Tibial nerve (tissue), 4 donors: ENCODE data around the gene PSMB3. TPM values are rescaled to one million over a fixed set of nuclear protein-coding genes. Genes with fewer than 3 reads are reported as not detected.

Experiments used
- DNase-seq, 2 donors: peaks; one replicate each; pipeline ENCODE4 v3.0.0-alpha.2; 2019; ENCODE audit warnings: low spot score in 2 of 2
- H3K27ac ChIP-seq, 4 donors: fragments of 200-600 bp; sonication (generic) in 3 of 4; one replicate each; pipeline ENCODE4 v1.5.1; 2017 to 2019; ENCODE audit warnings: mild to moderate bottlenecking in 1 of 4
- H3K27me3 ChIP-seq, 2 donors: fragments of 200-600 bp; sonication (generic) in 1 of 2; one replicate each; pipeline versions ENCODE4 v1.5.1 to v1.6.0; 2017 to 2019
- H3K36me3 ChIP-seq, 3 donors: fragments of 200-600 bp; sonication (generic); one replicate each; pipeline ENCODE4 v1.5.1; 2018 to 2019
- H3K4me1 ChIP-seq, 4 donors: fragments of 200-600 bp; sonication (generic) in 3 of 4; one replicate each; pipeline ENCODE4 v1.5.1; 2017 to 2019
- H3K4me3 ChIP-seq, 4 donors: fragments of 200-600 bp; sonication (generic) in 3 of 4; one replicate each; pipeline ENCODE4 v1.5.1; 2017 to 2019; ENCODE audit warnings: mild to moderate bottlenecking in 1 of 4, moderate library complexity in 1 of 4
- H3K9me3 ChIP-seq, 4 donors: fragments of 200-600 bp; sonication (generic) in 3 of 4; one replicate each; pipeline ENCODE4 v1.5.1; 2017 to 2019
- EP300 ChIP-seq, 2 donors: sonication (generic); formaldehyde crosslinking; IDR thresholded peaks; one replicate each; pipeline ENCODE4 v1.6.1; 2017; ENCODE audit warnings: antibody characterized with exemption in 2 of 2, mild to moderate bottlenecking in 1 of 2
- POLR2A ChIP-seq, 2 donors: fragments of 450-650 bp; IDR thresholded peaks; one replicate each; pipeline ENCODE4 v1.6.1; 2017; ENCODE audit warnings: antibody characterized with exemption in 2 of 2, mild to moderate bottlenecking in 2 of 2, moderate library complexity in 2 of 2
- whole genome bisulfite sequencing, 2 donors: methylation state at CpG; one replicate each; pipeline ENCODE4 v1.1.5; 2018; 5-methylcytosine and 5-hydroxymethylcytosine counted together
- total RNA-seq, 4 donors: library from RNA; depleted of rRNA; stranded (reverse); fragments of >200 nt; gene quantifications; one replicate each; pipeline ENCODE4 v1.1.0, GENCODE V29; 2016
- TF ChIP-seq, protein P1 (sequence below), 5 experiments: fragments of 200-600 bp in 3 of 5; fragments of 450-650 bp in 2 of 5; sonication (generic) in 3 of 5; IDR thresholded peaks; one replicate each; pipeline ENCODE4 v1.5.1; 2016 to 2019; ENCODE audit warnings: antibody characterized with exemption in 5 of 5, mild to moderate bottlenecking in 3 of 5, moderate library complexity in 2 of 5

PSMB3 gene
- total RNA-seq, 4 donors from 2014 or later: 88.8 to 146 (median 141) TPM

DNA sequence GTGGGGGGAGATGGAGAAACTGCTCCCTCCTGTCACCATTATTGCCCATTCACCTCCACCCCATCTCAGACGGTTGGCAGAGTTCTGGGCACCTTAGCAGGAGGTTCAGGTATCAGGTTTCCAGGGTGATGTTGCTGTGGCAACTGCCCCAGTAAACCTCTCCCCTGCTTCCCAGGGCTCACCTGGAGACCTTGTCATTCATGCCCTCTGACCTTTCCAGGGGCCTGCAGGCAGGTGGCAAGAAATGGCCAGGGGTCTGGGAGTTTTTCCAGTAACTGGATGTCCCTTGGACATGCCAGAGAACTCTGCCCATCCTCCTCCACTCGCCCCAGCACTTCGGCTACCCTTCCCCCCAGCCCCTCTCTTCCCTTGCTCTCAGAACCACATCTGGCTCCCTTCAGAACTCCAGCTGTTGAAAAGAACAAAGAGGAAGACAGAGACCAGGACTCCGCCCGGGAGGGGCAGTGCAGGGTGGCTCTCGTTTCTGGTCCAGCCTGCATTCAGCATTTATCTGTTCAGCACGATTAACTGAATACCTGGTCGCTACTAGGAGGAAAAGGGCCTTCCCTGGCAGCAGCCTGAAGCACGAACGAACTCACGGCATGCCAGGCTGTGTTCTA, 39.0 kb upstream of the PSMB3 start:
- Histone ChIP-seq H3K4me1 (peaks cover 0 to 2% (median 0%) of the 10 kb centered on the region in 4 donors), H3K4me3 (no peak overlapping the region), H3K27ac (no peak overlapping the region), H3K27me3 (no peaks in the 10 kb centered on the region), H3K9me3 (no peaks in the 10 kb centered on the region), H3K36me3 (peaks cover 3 to 100% (median 15%) of the 10 kb centered on the region in 3 donors)
- no peak for TF ChIP-seq EP300 (IDR thresholded peaks at IDR 0.05)
- no peak for TF ChIP-seq POLR2A (IDR thresholded peaks at IDR 0.05)
- TF ChIP-seq, protein P1, sequence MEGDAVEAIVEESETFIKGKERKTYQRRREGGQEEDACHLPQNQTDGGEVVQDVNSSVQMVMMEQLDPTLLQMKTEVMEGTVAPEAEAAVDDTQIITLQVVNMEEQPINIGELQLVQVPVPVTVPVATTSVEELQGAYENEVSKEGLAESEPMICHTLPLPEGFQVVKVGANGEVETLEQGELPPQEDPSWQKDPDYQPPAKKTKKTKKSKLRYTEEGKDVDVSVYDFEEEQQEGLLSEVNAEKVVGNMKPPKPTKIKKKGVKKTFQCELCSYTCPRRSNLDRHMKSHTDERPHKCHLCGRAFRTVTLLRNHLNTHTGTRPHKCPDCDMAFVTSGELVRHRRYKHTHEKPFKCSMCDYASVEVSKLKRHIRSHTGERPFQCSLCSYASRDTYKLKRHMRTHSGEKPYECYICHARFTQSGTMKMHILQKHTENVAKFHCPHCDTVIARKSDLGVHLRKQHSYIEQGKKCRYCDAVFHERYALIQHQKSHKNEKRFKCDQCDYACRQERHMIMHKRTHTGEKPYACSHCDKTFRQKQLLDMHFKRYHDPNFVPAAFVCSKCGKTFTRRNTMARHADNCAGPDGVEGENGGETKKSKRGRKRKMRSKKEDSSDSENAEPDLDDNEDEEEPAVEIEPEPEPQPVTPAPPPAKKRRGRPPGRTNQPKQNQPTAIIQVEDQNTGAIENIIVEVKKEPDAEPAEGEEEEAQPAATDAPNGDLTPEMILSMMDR (IDR thresholded peaks at IDR 0.05): no peak
- no peak for DNase-seq
- WGBS, 2 donors: 80 to 81% methylated on average over 11 of the region's 11 CpGs

- H3K27me3 ChIP-seq: no peaks in the 10 kb centered on the region
- TF ChIP-seq POLR2A (IDR thresholded peaks at IDR 0.05): no peak
- TF ChIP-seq EP300 (IDR thresholded peaks at IDR 0.05): no peak
- TF ChIP-seq, protein P1 (IDR thresholded peaks at IDR 0.05): no peak
- no peaks in the 10 kb centered on the region for H3K9me3 ChIP-seq
- H3K4me3 ChIP-seq: no peak overlapping the region
- no peak overlapping the region for H3K27ac ChIP-seq
- WGBS, 2 donors: 81 to 82% methylated on average over 9 of the region's 9 CpGs
- no peak for DNase-seq
- H3K4me1 ChIP-seq: peaks cover 0 to 13% (median 10%) of the 10 kb centered on the region in 4 donors
- peaks cover 3 to 100% (median 15%) of the 10 kb centered on the region in 3 donors for H3K36me3 ChIP-seq
Observed at GRCh38 chr17:38715216-38715943, 37.2 kb upstream of the PSMB3 start.

- no peak overlapping the region for H3K4me3 ChIP-seq
- H3K27me3 ChIP-seq: no peaks in the 10 kb centered on the region
- TF ChIP-seq, protein P1 (IDR thresholded peaks at IDR 0.05): no peak
- TF ChIP-seq EP300 (IDR thresholded peaks at IDR 0.05) (no peak), POLR2A (IDR thresholded peaks at IDR 0.05) (no peak)
- no peak overlapping the region for H3K27ac ChIP-seq
- H3K9me3 ChIP-seq: no peaks in the 10 kb centered on the region
- no peak for DNase-seq
- peaks cover 0 to 21% (median 14%) of the 10 kb centered on the region in 4 donors for H3K4me1 ChIP-seq
- 81 to 90% methylated on average over 18 of the region's 18 CpGs for WGBS, 2 donors
- H3K36me3 ChIP-seq: peaks cover 3 to 100% (median 15%) of the 10 kb centered on the region in 3 donors
Observed at GRCh38 chr17:38716368-38717005, 36.1 kb upstream of the PSMB3 start.

- peaks cover 3 to 100% (median 15%) of the 10 kb centered on the region in 3 donors for H3K36me3 ChIP-seq
- H3K27me3 ChIP-seq: no peaks in the 10 kb centered on the region
- H3K9me3 ChIP-seq: no peaks in the 10 kb centered on the region
- no peak overlapping the region for H3K4me3 ChIP-seq
- peaks cover 0 to 29% (median 21%) of the 10 kb centered on the region in 4 donors for H3K4me1 ChIP-seq
- WGBS, 2 donors: 82 to 91% methylated on average over 12 of the region's 12 CpGs
- DNase-seq: no peak
- TF ChIP-seq EP300 (IDR thresholded peaks at IDR 0.05) (no peak), POLR2A (IDR thresholded peaks at IDR 0.05) (no peak)
- TF ChIP-seq, protein P1 (IDR thresholded peaks at IDR 0.05): no peak
- no peak overlapping the region for H3K27ac ChIP-seq
Observed at GRCh38 chr17:38717139-38717745, 35.3 kb upstream of the PSMB3 start.
